Lung (tissue), 12 donors: ENCODE data around the gene NCS1. TPM values are rescaled to one million over a fixed set of nuclear protein-coding genes. Genes with fewer than 3 reads are reported as not detected.
A peak's percentile ranks its signal among the peaks of the same experiment; 100 is the strongest.

Experiments used
- ATAC-seq: fragments of 200-7000 bp; cut with Tn5 transposase; one replicate; pipeline ENCODE4 v1.9.1; 2020; ENCODE audit warnings: moderate number of reproducible peaks; ENCODE audit not compliant: insufficient read depth, low FRiP score
- DNase-seq, 3 donors: peaks; one replicate each; pipeline ENCODE4 v3.0.0-alpha.2; 2013 to 2017
- H3K27ac ChIP-seq, 2 donors: one replicate each; pipeline ENCODE4 v1.5.1; 2013; ENCODE audit warnings: mild to moderate bottlenecking in 2 of 2, moderate library complexity in 2 of 2, control low read depth in 1 of 2, inconsistent platforms in 1 of 2, low read depth in 1 of 2, low read length in 1 of 2
- H3K27me3 ChIP-seq, 3 donors: one replicate each; pipeline ENCODE4 v1.5.1; 2013; ENCODE audit warnings: low read length in 2 of 3; ENCODE audit not compliant: control insufficient read depth in 3 of 3, insufficient read depth in 3 of 3
- H3K36me3 ChIP-seq, 4 donors: one replicate each; pipeline ENCODE4 v1.5.1; 2013; ENCODE audit warnings: low read length in 4 of 4, mild to moderate bottlenecking in 1 of 4, moderate library complexity in 1 of 4; ENCODE audit not compliant: control insufficient read depth in 4 of 4, insufficient read depth in 4 of 4
- H3K4me1 ChIP-seq, 5 donors: one replicate each; pipeline ENCODE4 v1.5.1; 2013; ENCODE audit warnings: low read length in 5 of 5, mild to moderate bottlenecking in 2 of 5, moderate library complexity in 1 of 5; ENCODE audit not compliant: control insufficient read depth in 5 of 5, insufficient read depth in 5 of 5
- H3K4me3 ChIP-seq: one replicate; pipeline ENCODE4 v1.5.1; 2013; ENCODE audit warnings: mild to moderate bottlenecking, control low read depth, moderate library complexity
- H3K9ac ChIP-seq, 2 donors: one replicate each; pipeline ENCODE4 v1.5.1; 2013; ENCODE audit warnings: low read length in 2 of 2, control low read depth in 1 of 2; ENCODE audit not compliant: insufficient read depth in 1 of 2
- H3K9me3 ChIP-seq, 4 donors: one replicate each; pipeline ENCODE4 v1.5.1; 2013; ENCODE audit warnings: low read length in 3 of 4, mild to moderate bottlenecking in 1 of 4, moderate library complexity in 1 of 4; ENCODE audit not compliant: control insufficient read depth in 4 of 4, insufficient read depth in 3 of 4
- CTCF ChIP-seq: IDR thresholded peaks from 2 replicates; pipeline ENCODE4 v1.5.1; 2012; ENCODE audit warnings: mild to moderate bottlenecking; ENCODE audit errors: control extremely low read depth, extremely low read depth
- WGBS, 2 donors: extraction: QIAGEN DNeasy Blood & Tissue Kit; methylation state at CpG; one replicate each; pipeline ENCODE4 v1.1.7; 2013; 5-methylcytosine and 5-hydroxymethylcytosine counted together
- polyA plus RNA-seq, 2 donors: library from polyadenylated mRNA; stranded (reverse); fragments of 200-250 nt; gene quantifications; one replicate each; pipeline ENCODE4 v1.2.1, GENCODE V29; 2013
- total RNA-seq, 2 donors: library from RNA; depleted of rRNA in 1 of 2; stranded (reverse); fragments of >200 nt in 1 of 2; gene quantifications; one replicate each; pipeline ENCODE4 v1.2.1, GENCODE V29; 2014 to 2021
- donor health status: control.
- donor health status: control.
- donor health status: Bipolar disorder and iron deficiency.
- donor health status: healthy.
- donor health status: DM: yes; HTN: yes; CAD: no.

The NCS1 gene
- total and polyA plus RNA-seq, 4 donors, result 5.8 to 27.5 (median 6.5) TPM

- Histone ChIP-seq H3K27ac (no peak overlapping the region), H3K9ac (no peak overlapping the region), H3K9me3 (peaks cover 0 to 2% (median 0%) of the 10 kb centered on the region in 4 donors), H3K4me3 (no peak overlapping the region), H3K36me3 (no peaks in the 10 kb centered on the region), H3K27me3 (no peaks in the 10 kb centered on the region), H3K4me1 (peaks cover 0 to 51% (median 4%) of the 10 kb centered on the region in 5 donors)
- ATAC-seq, result no peak
- peak; percentile 48 to 76 (median 67) for DNase-seq
- no peak for TF ChIP-seq CTCF
- 78% methylated on average over 1 of the region's 1 CpG for WGBS, 2 donors
Measured at GRCh38 chr9:130189840-130190239, 17.6 kb downstream of the NCS1 start.

GRCh38 chr9:130191068-130191748, 19.0 kb downstream of the NCS1 start:
- Histone ChIP-seq H3K27me3 (no peaks in the 10 kb centered on the region), H3K27ac (no peak overlapping the region), H3K4me1 (peaks cover 0 to 48% (median 4%) of the 10 kb centered on the region in 5 donors), H3K9ac (no peak overlapping the region), H3K4me3 (no peak overlapping the region), H3K9me3 (peaks cover 0 to 2% (median 0%) of the 10 kb centered on the region in 4 donors), H3K36me3 (no peaks in the 10 kb centered on the region)
- 94 to 95% methylated on average over 26 of the region's 26 CpGs for whole genome bisulfite sequencing, 2 donors
- no peak for ATAC-seq
- DNase-seq, result no peak
- TF ChIP-seq CTCF, result no peak

DNA sequence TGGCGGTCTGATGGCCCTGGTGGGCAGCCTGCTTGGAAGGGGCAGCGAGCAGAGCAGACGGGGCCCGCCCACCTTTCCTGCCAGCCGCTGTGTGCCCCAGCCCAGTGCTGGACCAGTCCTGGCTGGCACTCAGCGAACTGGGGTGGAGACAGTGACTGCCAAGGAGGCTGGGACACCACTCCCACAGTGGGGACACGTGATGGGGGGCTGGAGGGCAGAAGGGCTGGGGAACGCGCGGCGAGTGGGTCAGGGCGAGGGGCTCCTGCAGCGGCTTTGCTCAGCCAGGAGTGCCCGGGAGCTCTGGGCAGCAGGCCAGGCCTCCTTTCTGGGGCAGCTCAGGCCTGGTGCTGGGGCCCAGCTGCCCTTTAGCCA, 19.5 kb downstream of the NCS1 start:
- Histone ChIP-seq H3K9ac (no peak overlapping the region), H3K4me1 (peaks cover 0 to 48% (median 3%) of the 10 kb centered on the region in 5 donors), H3K4me3 (no peak overlapping the region), H3K9me3 (peaks cover 0 to 2% (median 0%) of the 10 kb centered on the region in 4 donors), H3K27ac (no peak overlapping the region), H3K27me3 (no peaks in the 10 kb centered on the region), H3K36me3 (no peaks in the 10 kb centered on the region)
- DNase-seq (no peak), ATAC-seq (no peak)
- WGBS, 2 donors, result 89 to 90% methylated on average over 14 of the region's 14 CpGs
- TF ChIP-seq CTCF, result no peak
